Esophagus (tissue), 2 donors: ENCODE data around the gene MED12L. TPM values are rescaled to one million over a fixed set of nuclear protein-coding genes. Genes with fewer than 3 reads are reported as not detected.

Source experiments
- H3K27ac ChIP-seq, 2 donors: one replicate each; pipeline ENCODE4 v1.5.1; 2013; ENCODE audit warnings: low read depth in 2 of 2, mild to moderate bottlenecking in 2 of 2, inconsistent platforms in 1 of 2, low read length in 1 of 2, moderate library complexity in 1 of 2
- H3K27me3 ChIP-seq, 2 donors: one replicate each; pipeline ENCODE4 v1.6.1; 2013; ENCODE audit warnings: low read length in 2 of 2, control low read depth in 1 of 2, mild to moderate bottlenecking in 1 of 2; ENCODE audit not compliant: insufficient read depth in 2 of 2, control insufficient read depth in 1 of 2
- H3K36me3 ChIP-seq, 2 donors: one replicate each; pipeline ENCODE4 v1.6.1; 2013; ENCODE audit warnings: low read length in 1 of 2; ENCODE audit not compliant: control insufficient read depth in 2 of 2, insufficient read depth in 2 of 2
- H3K4me1 ChIP-seq, 2 donors: one replicate each; pipeline ENCODE4 v1.6.1; 2013; ENCODE audit warnings: low read length in 1 of 2; ENCODE audit not compliant: control insufficient read depth in 2 of 2, insufficient read depth in 2 of 2
- H3K4me3 ChIP-seq, 2 donors: one replicate each; pipeline ENCODE4 v1.5.1; 2013; ENCODE audit warnings: low read length in 2 of 2, mild to moderate bottlenecking in 2 of 2, low read depth in 1 of 2, moderate library complexity in 1 of 2
- H3K9me3 ChIP-seq, 2 donors: one replicate each; pipeline ENCODE4 v1.6.1; 2013; ENCODE audit warnings: mild to moderate bottlenecking in 2 of 2, low read depth in 1 of 2, low read length in 1 of 2, moderate library complexity in 1 of 2; ENCODE audit not compliant: control insufficient read depth in 2 of 2, insufficient read depth in 1 of 2
- WGBS, 2 donors: extraction: QIAGEN DNeasy Blood & Tissue Kit; methylation state at CpG; one replicate each; pipeline ENCODE4 v1.1.7; 2013; 5-methylcytosine and 5-hydroxymethylcytosine counted together
- polyA plus RNA-seq, 2 donors: library from polyadenylated mRNA; stranded (reverse); fragments of 200-250 nt; gene quantifications; one replicate each; pipeline ENCODE4 v1.2.3, GENCODE V29; 2013
- donor health status: healthy with polysubstance abuse.
- donor health status: Bipolar disorder and iron deficiency.

The MED12L gene
- polyA plus RNA-seq, 2 donors, result 0.05 to 0.08 TPM

GRCh38 chr3:151146071-151146730, 60.7 kb downstream of the MED12L start:
- 5 to 7% methylated on average over 9 of the region's 9 CpGs for WGBS, 2 donors
- H3K4me1 ChIP-seq, result peaks cover 0 to 3% of the 10 kb centered on the region in 2 donors
- peak overlapping the region in 1 of 2 donors; percentile 1 for H3K27ac ChIP-seq
- H3K9me3 ChIP-seq, result no peaks in the 10 kb centered on the region
- no peak overlapping the region for H3K4me3 ChIP-seq
- H3K27me3 ChIP-seq, result no peaks in the 10 kb centered on the region
- no peaks in the 10 kb centered on the region for H3K36me3 ChIP-seq

- Histone ChIP-seq H3K27me3 (no peaks in the 10 kb centered on the region), H3K4me3 (no peak overlapping the region), H3K4me1 (peaks cover 0 to 3% of the 10 kb centered on the region in 2 donors), H3K9me3 (no peaks in the 10 kb centered on the region), H3K36me3 (no peaks in the 10 kb centered on the region), H3K27ac (no peak overlapping the region)
- 54 to 87% methylated on average over 1 of the region's 1 CpG for WGBS, 2 donors
Observed at GRCh38 chr3:151146731-151147091, 61.2 kb downstream of the MED12L start.

- Histone ChIP-seq H3K27ac (no peak overlapping the region), H3K36me3 (no peaks in the 10 kb centered on the region), H3K9me3 (no peaks in the 10 kb centered on the region), H3K4me1 (peaks cover 0 to 3% of the 10 kb centered on the region in 2 donors), H3K27me3 (no peaks in the 10 kb centered on the region), H3K4me3 (no peak overlapping the region)
- WGBS, 2 donors, result 92 to 95% methylated on average over 3 of the region's 3 CpGs
Observed at GRCh38 chr3:151147299-151147698, 61.8 kb downstream of the MED12L start.

- WGBS, 2 donors, result 91 to 95% methylated on average over 4 of the region's 4 CpGs
Observed at GRCh38 chr3:151152455-151153079, 67.1 kb downstream of the MED12L start.

GRCh38 chr3:151154566-151154965, 69.1 kb downstream of the MED12L start:
- no peak overlapping the region for H3K27ac ChIP-seq
- H3K4me3 ChIP-seq, result no peak overlapping the region
- no peaks in the 10 kb centered on the region for H3K36me3 ChIP-seq
- H3K9me3 ChIP-seq, result no peaks in the 10 kb centered on the region
- H3K4me1 ChIP-seq, result no peaks in the 10 kb centered on the region
- no peaks in the 10 kb centered on the region for H3K27me3 ChIP-seq
- WGBS, 2 donors, result 89 to 92% methylated on average over 6 of the region's 6 CpGs

More at GRCh38 chr3:151152455-151153079, 67.1 kb downstream of the MED12L start:
- H3K9me3 ChIP-seq, result no peaks in the 10 kb centered on the region
- no peaks in the 10 kb centered on the region for H3K4me1 ChIP-seq
- H3K27me3 ChIP-seq, result no peaks in the 10 kb centered on the region
- no peaks in the 10 kb centered on the region for H3K36me3 ChIP-seq
- no peak overlapping the region for H3K4me3 ChIP-seq
- H3K27ac ChIP-seq, result no peak overlapping the region

- no peak overlapping the region for H3K27ac ChIP-seq
- no peak overlapping the region for H3K4me3 ChIP-seq
- WGBS, 2 donors, result 75 to 76% methylated on average over 8 of the region's 8 CpGs
- no peaks in the 10 kb centered on the region for H3K9me3 ChIP-seq
- H3K27me3 ChIP-seq, result no peaks in the 10 kb centered on the region
- H3K4me1 ChIP-seq, result no peaks in the 10 kb centered on the region
- no peaks in the 10 kb centered on the region for H3K36me3 ChIP-seq
Observed at GRCh38 chr3:151155409-151156128, 70.1 kb downstream of the MED12L start.

GRCh38 chr3:151156618-151157216, 71.3 kb downstream of the MED12L start:
- WGBS, 2 donors, result 34 to 35% methylated on average over 3 of the region's 3 CpGs

GRCh38 chr3:151159806-151160205, 74.3 kb downstream of the MED12L start:
- 91 to 94% methylated on average over 10 of the region's 10 CpGs for WGBS, 2 donors
- no peak overlapping the region for H3K27ac ChIP-seq

More at GRCh38 chr3:151156618-151157216, 71.3 kb downstream of the MED12L start:
- Histone ChIP-seq H3K36me3 (no peaks in the 10 kb centered on the region), H3K4me3 (no peak overlapping the region), H3K27me3 (no peaks in the 10 kb centered on the region), H3K9me3 (no peaks in the 10 kb centered on the region), H3K4me1 (no peaks in the 10 kb centered on the region), H3K27ac (no peak overlapping the region)

GRCh38 chr3:151165226-151165625, 79.8 kb downstream of the MED12L start:
- 81 to 84% methylated on average over 7 of the region's 7 CpGs for WGBS, 2 donors

More at GRCh38 chr3:151159806-151160205, 74.3 kb downstream of the MED12L start:
- Histone ChIP-seq H3K4me1 (no peaks in the 10 kb centered on the region), H3K36me3 (no peaks in the 10 kb centered on the region), H3K9me3 (no peaks in the 10 kb centered on the region), H3K27me3 (no peaks in the 10 kb centered on the region), H3K4me3 (no peak overlapping the region)

More at GRCh38 chr3:151165226-151165625, 79.8 kb downstream of the MED12L start:
- Histone ChIP-seq H3K4me1 (no peaks in the 10 kb centered on the region), H3K9me3 (no peaks in the 10 kb centered on the region), H3K36me3 (no peaks in the 10 kb centered on the region), H3K27me3 (no peaks in the 10 kb centered on the region), H3K27ac (no peak overlapping the region), H3K4me3 (no peak overlapping the region)
